Psoas muscle (tissue), 8 donors: Measurements from ENCODE around the gene PHF5A. TPM values are rescaled to one million over a fixed set of nuclear protein-coding genes. Genes with fewer than 3 reads are reported as not detected.
"Not testable (repeated sequence)": the region's sequence is repeated elsewhere in the genome, so short reads cannot be mapped to it uniquely, and the experiment has no call there.

Source experiments
- ATAC-seq, 4 donors: fragments of 200-7000 bp; cut with Tn5 transposase; one replicate each; pipeline ENCODE4 v1.9.1; 2020; ENCODE audit warnings: moderate library complexity in 3 of 4, mild to moderate bottlenecking in 2 of 4
- DNase-seq, 2 donors: peaks; one replicate each; pipeline ENCODE4 v3.0.0-alpha.2; 2020
- H3K27ac ChIP-seq: fragments of 200-600 bp; one replicate; pipeline ENCODE4 v1.8.0; 2022
- H3K27me3 ChIP-seq, 3 donors: fragments of 200-600 bp in 1 of 3; one replicate each; pipeline versions ENCODE4 v1.6.1 to v1.8.0; 2013 to 2022; ENCODE audit warnings: low read length in 2 of 3, mild to moderate bottlenecking in 2 of 3, moderate library complexity in 1 of 3; ENCODE audit not compliant: insufficient read depth in 3 of 3
- H3K36me3 ChIP-seq, 2 donors: fragments of 200-600 bp in 1 of 2; one replicate each; pipeline versions ENCODE4 v1.6.1 to v1.8.0; 2013 to 2022; ENCODE audit warnings: low read depth in 1 of 2, mild to moderate bottlenecking in 1 of 2, moderate library complexity in 1 of 2; ENCODE audit not compliant: insufficient read depth in 1 of 2
- H3K4me1 ChIP-seq: fragments of 200-600 bp; one replicate; pipeline ENCODE4 v1.8.0; 2022
- H3K4me3 ChIP-seq: fragments of 200-600 bp; one replicate; pipeline ENCODE4 v1.8.0; 2022; ENCODE audit warnings: mild to moderate bottlenecking
- H3K9me3 ChIP-seq: fragments of 200-600 bp; one replicate; pipeline ENCODE4 v1.8.0; 2022
- CTCF ChIP-seq: fragments of 200-600 bp; IDR thresholded peaks from one replicate; pipeline ENCODE4 v1.8.0; 2022; ENCODE audit warnings: antibody characterized with exemption
- WGBS, 3 donors: extraction: QIAGEN DNeasy Blood & Tissue Kit; methylation state at CpG; one replicate each; pipeline versions ENCODE4 v1.1.6 to v1.1.7; 2013; 5-methylcytosine and 5-hydroxymethylcytosine counted together
- intact Hi-C, 2 donors: fragments of 100-400 bp; cut with DNase I; formaldehyde crosslinking; loops; one replicate each; pipeline versions ENCODE4 v1.11.0 to v1.14.2; 2022
- polyA plus RNA-seq, 3 donors: library from polyadenylated mRNA; stranded (reverse); fragments of 200-250 nt; gene quantifications; one replicate each; pipeline ENCODE4 v1.2.3, GENCODE V29; 2013
- total RNA-seq, 4 donors: library from RNA; stranded (reverse); fragmentation: NEBNext Ultra II Directional in 2 of 4; extraction: Animal tissue kit (Norgen Biotek cat#: 25700) in 2 of 4; gene quantifications; one replicate each; pipeline versions ENCODE4 v1.2.1 to v1.2.4, GENCODE V29; 2021 to 2023
- donor health status: healthy with polysubstance abuse.
- donor health status: DM: no; HTN: no; CAD: no; lungs with moderate emphysema.
- donor health status: Bipolar disorder and iron deficiency.
- donor health status: healthy.
- donor health status: DM: yes; HTN: yes; CAD: no.
- donor health status: DM: no; HTN: no; CAD: no.
- donor health status: DM: no; HTN: no; CAD: no.
- donor health status: DM: yes; HTN: yes; CAD: no.

PHF5A gene
- total and polyA plus RNA-seq, 7 donors, result 19.9 to 79.2 (median 34.3) TPM

- ATAC-seq (no peak), DNase-seq (no peak)
- Histone ChIP-seq H3K4me1 (no peaks in the 10 kb centered on the region), H3K9me3 (no peaks in the 10 kb centered on the region), H3K27ac (no peak overlapping the region), H3K27me3 (no peaks in the 10 kb centered on the region), H3K36me3 (peaks cover 24 to 93% of the 10 kb centered on the region in 2 donors), H3K4me3 (no peak overlapping the region)
- WGBS, 3 donors, result 86 to 92% (median 92%) methylated on average over 4 of the region's 4 CpGs
- intact Hi-C loops, result no loop called here
- TF ChIP-seq CTCF, result no peak
Observed at GRCh38 chr22:41461901-41462300, 6.6 kb downstream of the PHF5A start.

GRCh38 chr22:41460071-41460470 is 8.4 kb downstream of the PHF5A start:
- H3K9me3 ChIP-seq, ATAC-seq, DNase-seq, H3K4me1 ChIP-seq, H3K27me3 ChIP-seq, H3K4me3 ChIP-seq, intact Hi-C loops, H3K27ac ChIP-seq: not testable (repeated sequence)
- WGBS, 3 donors, result 40 to 69% (median 51%) methylated on average over 5 of the region's 5 CpGs
- H3K36me3 ChIP-seq, result peaks cover 21 to 77% of the 10 kb centered on the region in 2 donors

DNA sequence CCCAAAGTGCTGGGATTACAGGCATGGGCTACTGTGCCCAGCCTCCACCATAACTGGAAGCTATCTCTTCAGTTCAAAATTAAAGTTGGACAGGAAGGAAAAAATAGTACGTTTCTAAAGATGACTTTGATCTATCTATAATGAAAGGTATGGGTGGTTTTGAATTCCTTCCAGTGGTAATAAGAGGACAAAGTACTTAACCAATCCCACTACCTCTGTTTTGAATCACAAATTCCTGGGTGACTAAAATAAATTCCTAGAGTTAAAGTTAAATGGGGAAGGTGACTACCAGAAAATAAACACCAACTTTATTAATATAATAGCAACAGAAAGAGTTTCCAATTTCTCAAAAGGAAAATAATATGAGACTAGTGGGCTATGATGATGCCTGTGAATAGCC is 9.1 kb downstream of the PHF5A start:
- no peak for TF ChIP-seq CTCF
- H3K27me3 ChIP-seq, result no peaks in the 10 kb centered on the region
- WGBS, 3 donors, result 62 to 74% (median 65%) methylated on average over 1 of the region's 1 CpG
- no peak for ATAC-seq
- no peaks in the 10 kb centered on the region for H3K9me3 ChIP-seq
- no peak overlapping the region for H3K27ac ChIP-seq
- peaks cover 16 to 71% of the 10 kb centered on the region in 2 donors for H3K36me3 ChIP-seq
- intact Hi-C loops, result no loop called here
- no peak overlapping the region for H3K4me3 ChIP-seq
- DNase-seq, result no peak
- no peaks in the 10 kb centered on the region for H3K4me1 ChIP-seq

GRCh38 chr22:41458161-41458728 is 10.2 kb downstream of the PHF5A start:
- peak in 1 of 4 donors; percentile 11 for ATAC-seq
- Histone ChIP-seq H3K4me3 (no peak overlapping the region), H3K9me3 (no peaks in the 10 kb centered on the region), H3K36me3 (peaks cover 12 to 61% of the 10 kb centered on the region in 2 donors), H3K4me1 (no peaks in the 10 kb centered on the region), H3K27ac (no peak overlapping the region), H3K27me3 (no peaks in the 10 kb centered on the region)
- no peak for TF ChIP-seq CTCF
- 76 to 84% (median 81%) methylated on average over 7 of the region's 7 CpGs for WGBS, 3 donors
- no peak for DNase-seq
- intact Hi-C loops, result no loop called here

GRCh38 chr22:41448189-41448808 is 20.2 kb downstream of the PHF5A start:
- WGBS, 3 donors, result 0 to 1% (median 1%) methylated on average over 28 of the region's 28 CpGs
- intact Hi-C loops, result loop anchor here in 1 of 2 donors (2.0 to 5.0 kb wide), 2 partner anchors 21 to 64 kb away; partner anchors contain the start of genes ACO2 and PHF5A
- H3K9me3 ChIP-seq, result no peaks in the 10 kb centered on the region
- H3K27ac ChIP-seq, result peak overlapping the region; percentile 99
- no peak for TF ChIP-seq CTCF
- ATAC-seq (peak; percentile 65 to 78 (median 77)), DNase-seq (peak; percentile 94 to 98)
- H3K36me3 ChIP-seq, result peaks cover 0 to 1% of the 10 kb centered on the region in 2 donors
- H3K27me3 ChIP-seq, result no peaks in the 10 kb centered on the region
- peak overlapping the region; percentile 98 for H3K4me3 ChIP-seq
- H3K4me1 ChIP-seq, result peaks cover 15% of the 10 kb centered on the region
